Right lobe of liver (tissue), 6 donors: ENCODE results near the gene ATXN1. TPM values are rescaled to one million over a fixed set of nuclear protein-coding genes. Genes with fewer than 3 reads are reported as not detected.

ENCODE experiments used
- ATAC-seq, 4 donors: fragments of 200-7000 bp; cut with Tn5 transposase; one replicate each; pipeline ENCODE4 v1.9.1; 2020; ENCODE audit warnings: mild to moderate bottlenecking in 4 of 4, moderate library complexity in 4 of 4
- DNase-seq, 3 donors: peaks; one replicate each; pipeline ENCODE4 v3.0.0-alpha.2; 2020
- H3K27ac ChIP-seq, 3 donors: fragments of 200-600 bp; one replicate each; pipeline ENCODE4 v1.8.0; 2022
- H3K27me3 ChIP-seq, 2 donors: fragments of 200-600 bp; one replicate each; pipeline ENCODE4 v1.8.0; 2022
- H3K36me3 ChIP-seq, 4 donors: fragments of 200-600 bp; sonication (generic) in 1 of 4; one replicate each; pipeline versions ENCODE4 v1.5.1 to v1.8.0; 2017 to 2022; ENCODE audit warnings: control low read depth in 1 of 4
- H3K4me1 ChIP-seq, 4 donors: fragments of 200-600 bp; sonication (generic) in 1 of 4; one replicate each; pipeline versions ENCODE4 v1.5.1 to v1.8.0; 2017 to 2022; ENCODE audit warnings: control low read depth in 1 of 4
- H3K4me3 ChIP-seq, 3 donors: fragments of 200-600 bp; one replicate each; pipeline ENCODE4 v1.8.0; 2022
- H3K9me3 ChIP-seq, 4 donors: fragments of 200-600 bp; sonication (generic) in 1 of 4; one replicate each; pipeline versions ENCODE4 v1.5.1 to v1.8.0; 2017 to 2022; ENCODE audit warnings: control low read depth in 1 of 4
- POLR2A ChIP-seq: fragments of 450-650 bp; IDR thresholded peaks from one replicate; pipeline ENCODE4 v1.6.1; 2017; ENCODE audit warnings: antibody characterized with exemption, mild to moderate bottlenecking
- WGBS: methylation state at CpG from one replicate; pipeline ENCODE4 v1.1.6; 2018; ENCODE audit warnings: low coverage, low lambda C conversion rate; ENCODE audit not compliant: insufficient coverage; ENCODE audit errors: missing lambda C conversion rate; 5-methylcytosine and 5-hydroxymethylcytosine counted together
- intact Hi-C, 2 donors: fragments of 100-400 bp; cut with DNase I; formaldehyde crosslinking; loops; one replicate each; pipeline versions ENCODE4 v1.11.2 to v1.14.1; 2022
- total RNA-seq, 6 experiments: library from RNA; depleted of rRNA in 2 of 6; stranded (reverse); fragments of >200 nt in 2 of 6; fragmentation: NEBNext Ultra II Directional in 3 of 6; extraction: Animal tissue kit (Norgen Biotek cat#: 25700) in 3 of 6; gene quantifications; one replicate each; pipeline versions ENCODE4 v1.1.0 to v1.2.4, GENCODE V29; 2016 to 2023
- TF ChIP-seq, protein P1 (sequence below), 4 donors: fragments of 200-600 bp in 3 of 4; fragments of 450-650 bp in 1 of 4; IDR thresholded peaks; one replicate each; pipeline versions ENCODE4 v1.5.1 to v1.8.0; 2016 to 2022; ENCODE audit warnings: antibody characterized with exemption in 4 of 4, mild to moderate bottlenecking in 2 of 4
- donor health status: DM: no; HTN: yes; CAD: no.
- donor health status: DM: no; HTN: no; CAD: no.
- donor health status: DM: no; HTN: no; CAD: no.
- donor health status: DM: no; HTN: yes; CAD: no.
- donor health status: DM: no; HTN: yes; CAD: no.

The ATXN1 gene
- total RNA-seq, 6 experiments from 2014 or later = 23.2 to 28.7 (median 25.0) TPM

DNA sequence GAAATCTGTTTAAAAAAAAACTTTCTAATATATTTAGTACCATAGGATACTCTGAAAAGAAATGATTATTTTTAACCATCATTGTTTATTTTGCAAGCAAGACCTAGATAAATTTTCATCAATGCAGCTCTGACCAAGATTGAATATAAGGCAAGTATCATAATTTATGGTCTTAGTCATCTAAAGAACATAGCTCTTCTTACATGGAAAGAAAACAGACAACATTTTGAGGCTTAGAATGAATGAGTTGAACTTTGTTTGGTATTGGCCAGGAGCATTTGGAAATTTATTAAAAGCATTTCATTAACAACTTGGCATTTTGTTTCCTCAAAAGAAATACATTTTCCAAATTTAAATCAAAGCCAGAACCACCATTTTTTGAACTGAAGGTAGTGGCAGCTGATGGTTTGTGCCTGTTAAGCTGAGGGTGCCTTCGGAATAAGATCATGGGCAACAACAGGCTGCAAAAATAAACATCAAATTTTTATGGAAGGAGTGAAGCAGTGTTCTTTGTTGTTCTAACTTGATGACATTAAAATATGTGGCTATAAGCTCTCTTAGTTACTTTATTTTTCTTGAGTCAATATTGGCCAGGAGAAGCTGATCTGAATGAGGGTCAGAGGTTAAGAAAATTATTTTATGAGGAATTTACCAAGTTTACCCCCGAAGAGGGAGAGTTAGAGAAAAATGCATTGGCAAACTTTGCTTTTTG lies 6.7 kb upstream of the ATXN1 start:
- Histone ChIP-seq H3K36me3 (no peaks in the 10 kb centered on the region), H3K4me1 (peaks cover 0 to 35% (median 3%) of the 10 kb centered on the region in 4 donors), H3K27me3 (no peaks in the 10 kb centered on the region), H3K9me3 (no peaks in the 10 kb centered on the region), H3K4me3 (no peak overlapping the region), H3K27ac (no peak overlapping the region)
- intact Hi-C loops = no loop called here
- ATAC-seq (no peak), DNase-seq (no peak)
- 67% methylated on average over 2 of the region's 2 CpGs for WGBS
- TF ChIP-seq, protein P1, sequence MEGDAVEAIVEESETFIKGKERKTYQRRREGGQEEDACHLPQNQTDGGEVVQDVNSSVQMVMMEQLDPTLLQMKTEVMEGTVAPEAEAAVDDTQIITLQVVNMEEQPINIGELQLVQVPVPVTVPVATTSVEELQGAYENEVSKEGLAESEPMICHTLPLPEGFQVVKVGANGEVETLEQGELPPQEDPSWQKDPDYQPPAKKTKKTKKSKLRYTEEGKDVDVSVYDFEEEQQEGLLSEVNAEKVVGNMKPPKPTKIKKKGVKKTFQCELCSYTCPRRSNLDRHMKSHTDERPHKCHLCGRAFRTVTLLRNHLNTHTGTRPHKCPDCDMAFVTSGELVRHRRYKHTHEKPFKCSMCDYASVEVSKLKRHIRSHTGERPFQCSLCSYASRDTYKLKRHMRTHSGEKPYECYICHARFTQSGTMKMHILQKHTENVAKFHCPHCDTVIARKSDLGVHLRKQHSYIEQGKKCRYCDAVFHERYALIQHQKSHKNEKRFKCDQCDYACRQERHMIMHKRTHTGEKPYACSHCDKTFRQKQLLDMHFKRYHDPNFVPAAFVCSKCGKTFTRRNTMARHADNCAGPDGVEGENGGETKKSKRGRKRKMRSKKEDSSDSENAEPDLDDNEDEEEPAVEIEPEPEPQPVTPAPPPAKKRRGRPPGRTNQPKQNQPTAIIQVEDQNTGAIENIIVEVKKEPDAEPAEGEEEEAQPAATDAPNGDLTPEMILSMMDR (IDR thresholded peaks at IDR 0.05) = no peak
- TF ChIP-seq POLR2A = no peak

DNA sequence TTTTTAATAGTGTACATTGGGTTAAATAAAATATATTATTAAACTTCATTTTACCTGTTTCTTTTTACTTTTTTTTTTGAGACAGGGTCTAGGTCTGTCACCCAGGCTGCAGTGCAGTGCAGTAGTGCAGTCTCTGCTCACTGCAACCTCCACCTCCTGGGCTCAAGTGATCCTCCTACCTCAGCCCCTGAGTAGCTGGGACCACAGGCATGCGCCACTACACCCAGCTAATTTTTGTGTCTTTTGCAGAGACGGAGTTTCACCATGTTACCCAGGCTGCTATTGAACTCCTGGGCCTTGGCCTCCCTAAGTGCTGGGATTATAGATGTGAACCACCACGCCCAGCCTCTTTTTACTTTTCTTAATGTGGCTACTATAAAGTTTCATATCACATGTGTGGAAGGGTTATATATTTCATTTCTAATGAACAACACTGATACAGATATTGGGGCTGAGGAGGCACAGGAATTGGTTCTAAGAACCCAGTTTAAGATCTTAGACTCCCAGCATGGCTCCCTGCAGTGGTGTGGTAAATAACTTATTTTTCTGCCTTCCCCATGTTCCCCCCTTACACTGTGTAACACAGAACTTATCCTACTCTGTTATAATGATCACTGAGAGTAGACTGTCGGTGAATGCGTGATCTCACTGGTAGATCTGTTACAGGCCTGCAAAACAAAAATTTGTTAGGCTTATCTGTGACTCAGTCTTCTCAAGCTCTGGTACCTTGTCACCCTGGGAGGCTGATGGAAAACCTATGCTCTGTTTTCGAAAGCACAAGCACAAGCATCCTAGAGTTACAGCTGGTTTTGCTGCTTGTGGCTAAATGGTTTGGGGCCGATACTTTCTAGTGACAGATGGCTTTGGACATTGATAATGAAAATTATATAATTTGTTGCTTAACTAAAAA lies 5.8 kb upstream of the ATXN1 start:
- DNase-seq (no peak), ATAC-seq (no peak)
- Histone ChIP-seq H3K27ac (no peak overlapping the region), H3K4me3 (no peak overlapping the region), H3K27me3 (no peaks in the 10 kb centered on the region), H3K4me1 (peaks cover 0 to 35% (median 3%) of the 10 kb centered on the region in 4 donors), H3K9me3 (no peaks in the 10 kb centered on the region), H3K36me3 (no peaks in the 10 kb centered on the region)
- WGBS = 95% methylated on average over 6 of the region's 7 CpGs
- intact Hi-C loops = no loop called here
- TF ChIP-seq, protein P1 (IDR thresholded peaks at IDR 0.05) = no peak
- TF ChIP-seq POLR2A = no peak

DNA sequence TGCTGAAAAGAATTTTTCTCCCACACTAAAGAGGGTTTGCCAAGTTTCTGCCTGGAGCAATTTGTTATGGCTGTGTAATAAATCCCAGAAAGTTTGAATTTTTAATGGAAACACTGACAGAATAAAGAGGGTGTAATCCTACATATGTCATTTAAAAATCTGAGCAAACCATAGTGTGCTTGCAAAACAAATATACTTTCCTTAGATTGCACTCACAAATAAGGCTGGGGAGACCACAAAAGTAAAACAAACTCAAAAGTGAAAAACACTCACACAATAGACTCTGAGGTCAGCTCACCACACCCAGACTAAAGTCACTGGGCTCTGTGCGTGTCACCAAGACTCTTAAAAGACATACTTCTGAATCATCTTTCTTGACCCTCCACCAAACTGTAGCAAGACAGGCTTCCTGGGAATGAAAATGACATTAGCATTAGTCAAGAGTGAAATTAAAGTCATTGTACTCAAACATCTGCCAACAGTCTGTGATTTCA lies 4.8 kb upstream of the ATXN1 start:
- Histone ChIP-seq H3K27me3 (no peaks in the 10 kb centered on the region), H3K4me3 (no peak overlapping the region), H3K36me3 (no peaks in the 10 kb centered on the region), H3K27ac (no peak overlapping the region), H3K9me3 (no peaks in the 10 kb centered on the region), H3K4me1 (peaks cover 0 to 35% (median 3%) of the 10 kb centered on the region in 4 donors)
- TF ChIP-seq POLR2A = no peak
- TF ChIP-seq, protein P1 (IDR thresholded peaks at IDR 0.05) = no peak
- WGBS = 38% methylated on average over 1 of the region's 1 CpG
- DNase-seq (no peak), ATAC-seq (no peak)
- intact Hi-C loops = no loop called here

DNA sequence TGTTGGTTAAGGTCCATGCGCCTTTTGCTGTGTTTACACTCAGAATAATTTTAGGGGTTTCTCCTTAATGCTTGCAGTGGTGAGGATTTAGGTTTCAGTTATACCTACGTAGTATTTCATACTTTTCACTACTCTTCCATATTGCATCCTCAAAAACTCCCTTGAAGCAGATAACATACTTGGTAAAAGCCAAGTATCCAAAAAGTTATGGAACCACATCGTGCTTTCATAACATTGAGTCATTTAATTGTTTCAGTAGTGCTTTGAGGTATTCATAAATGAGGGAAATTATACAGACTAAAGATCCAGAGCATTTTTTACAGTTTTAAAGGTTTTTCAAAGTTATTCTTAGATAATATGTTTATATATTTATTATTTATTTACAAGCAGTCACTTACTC lies 4.0 kb upstream of the ATXN1 start:
- 82% methylated on average over 3 of the region's 3 CpGs for WGBS
- H3K9me3 ChIP-seq = no peaks in the 10 kb centered on the region
- DNase-seq (no peak), ATAC-seq (no peak)
- no peaks in the 10 kb centered on the region for H3K36me3 ChIP-seq
- H3K4me1 ChIP-seq = peaks cover 0 to 35% (median 3%) of the 10 kb centered on the region in 4 donors
- H3K4me3 ChIP-seq = no peak overlapping the region
- no peak overlapping the region for H3K27ac ChIP-seq
- intact Hi-C loops = no loop called here
- TF ChIP-seq, protein P1 (IDR thresholded peaks at IDR 0.05) = no peak
- no peak for TF ChIP-seq POLR2A
- no peaks in the 10 kb centered on the region for H3K27me3 ChIP-seq
